Brain microvascular endothelial cell (primary cell): ENCODE data around the gene CRLF3.
"Not testable (repeated sequence)": the region's sequence is repeated elsewhere in the genome, so short reads cannot be mapped to it uniquely, and the experiment has no call there.

Experiments
- DNase-seq: peaks from one replicate; pipeline ENCODE4 v3.0.0-alpha.2; 2020
- H3K27ac ChIP-seq: fragments of 250-450 bp; sonication (Bioruptor Pico); 2 replicates; pipeline ENCODE4 v1.5.1; 2020; ENCODE audit warnings: mild to moderate bottlenecking, moderate library complexity
- H3K27me3 ChIP-seq: fragments of 250-450 bp; sonication (Bioruptor Pico); replicated peaks from 2 replicates; pipeline ENCODE4 v1.5.1; 2020; ENCODE audit warnings: mild to moderate bottlenecking
- H3K36me3 ChIP-seq: fragments of 250-450 bp; sonication (Bioruptor Pico); replicated peaks from 2 replicates; pipeline ENCODE4 v1.5.1; 2020; ENCODE audit warnings: mild to moderate bottlenecking
- H3K4me3 ChIP-seq: 2 replicates; pipeline ENCODE4 v1.5.1; 2011; ENCODE audit warnings: low read depth, mild to moderate bottlenecking, control low read depth, low read length, moderate library complexity
- CTCF ChIP-seq: IDR thresholded peaks from 2 replicates; pipeline ENCODE4 v1.5.1; 2011; ENCODE audit warnings: low read depth, mild to moderate bottlenecking, moderate library complexity, low read length, control low read depth, inconsistent platforms; ENCODE audit errors: missing control alignments
- in situ Hi-C: cut with HindIII; loops from 2 replicates; pipeline ENCODE4 v1.10.0; 2017; ENCODE audit warnings: low sequenced_read_pairs, low pct_ligation_motif_present

Gene CRLF3

GRCh38 chr17:30821871-30822723 is 2.4 kb downstream of the CRLF3 start:
- H3K36me3 ChIP-seq = no peaks in the 10 kb centered on the region
- DNase-seq = no peak
- TF ChIP-seq CTCF = no peak
- no peak overlapping the region for H3K4me3 ChIP-seq
- in situ Hi-C loops = no loop called here
- no peaks in the 10 kb centered on the region for H3K27me3 ChIP-seq
- no peak overlapping the region for H3K27ac ChIP-seq

- Histone ChIP-seq H3K36me3 (no peaks in the 10 kb centered on the region), H3K4me3 (no peak overlapping the region), H3K27me3 (no peaks in the 10 kb centered on the region), H3K27ac (no peak overlapping the region)
- no peak for DNase-seq
- in situ Hi-C loops = no loop called here
- no peak for TF ChIP-seq CTCF
Observed at GRCh38 chr17:30819971-30820705, 4.4 kb downstream of the CRLF3 start.

- no peak for TF ChIP-seq CTCF
- in situ Hi-C loops = no loop called here
- DNase-seq = no peak
- H3K27ac ChIP-seq = no peak overlapping the region
- H3K27me3 ChIP-seq = no peaks in the 10 kb centered on the region
- no peak overlapping the region for H3K4me3 ChIP-seq
- H3K36me3 ChIP-seq = no peaks in the 10 kb centered on the region
Observed at GRCh38 chr17:30816165-30816564, 8.3 kb downstream of the CRLF3 start.

- in situ Hi-C loops, DNase-seq, H3K36me3 ChIP-seq: not testable (repeated sequence)
Observed at GRCh38 chr17:30814860-30815259, 9.6 kb downstream of the CRLF3 start.

GRCh38 chr17:30814236-30814635 is 10.3 kb downstream of the CRLF3 start:
- H3K4me3 ChIP-seq, DNase-seq, H3K36me3 ChIP-seq, H3K27me3 ChIP-seq, in situ Hi-C loops, H3K27ac ChIP-seq: not testable (repeated sequence)

More at GRCh38 chr17:30814860-30815259, 9.6 kb downstream of the CRLF3 start:
- H3K4me3 ChIP-seq, H3K27me3 ChIP-seq, H3K27ac ChIP-seq: not testable (repeated sequence)

GRCh38 chr17:30812218-30813177 is 12.0 kb downstream of the CRLF3 start:
- no peak overlapping the region for H3K4me3 ChIP-seq
- no peaks in the 10 kb centered on the region for H3K36me3 ChIP-seq
- no peaks in the 10 kb centered on the region for H3K27me3 ChIP-seq
- no peak overlapping the region for H3K27ac ChIP-seq
- no peak for DNase-seq
- no peak for TF ChIP-seq CTCF
- in situ Hi-C loops = no loop called here
